ENCODE measurements around the gene FHOD3.
A peak's percentile ranks its signal among the peaks of the same experiment; 100 is the strongest.

Gene FHOD3

DNA sequence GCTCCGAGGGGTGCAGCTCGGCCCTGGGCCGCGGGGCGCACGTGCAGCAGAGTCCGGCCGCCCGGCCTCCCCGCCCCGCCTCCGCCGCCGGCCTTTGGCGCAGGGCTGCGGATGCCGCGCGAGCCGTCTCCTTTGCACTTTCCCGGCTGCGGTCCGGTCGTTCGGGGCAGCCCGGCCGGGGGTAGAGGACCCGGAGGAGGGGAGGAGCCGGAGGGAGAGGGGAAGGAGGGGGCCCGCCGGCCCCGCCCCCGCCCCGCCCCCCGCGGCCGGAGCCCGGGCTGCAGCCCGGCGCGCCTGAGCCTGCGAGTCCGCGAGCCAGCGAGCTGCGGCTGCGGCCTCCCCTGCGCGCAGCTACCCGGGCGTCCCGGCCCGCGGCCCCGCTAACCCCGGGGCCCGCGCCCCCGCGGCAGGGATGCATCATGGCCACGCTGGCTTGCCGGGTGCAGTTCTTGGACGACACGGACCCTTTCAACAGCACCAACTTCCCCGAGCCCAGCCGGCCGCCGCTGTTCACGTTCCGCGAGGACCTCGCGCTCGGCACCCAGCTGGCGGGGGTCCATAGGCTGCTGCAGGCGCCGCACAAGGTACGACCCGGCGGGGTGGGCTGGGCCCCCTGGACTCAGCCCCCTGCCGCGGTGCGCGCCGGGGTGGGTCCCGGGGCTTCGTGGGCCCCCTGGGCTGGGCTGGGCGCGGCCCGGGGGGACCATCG is at the start of gene FHOD3:
Gene FHOD3, plus strand, starts transcription at position 297 of the 709 bp plus-strand sequence. Its CDS starts 123 bp downstream, at position 420.
- peak; percentile 87 for DNase-seq (ENCODE audit: low read depth)

DNA sequence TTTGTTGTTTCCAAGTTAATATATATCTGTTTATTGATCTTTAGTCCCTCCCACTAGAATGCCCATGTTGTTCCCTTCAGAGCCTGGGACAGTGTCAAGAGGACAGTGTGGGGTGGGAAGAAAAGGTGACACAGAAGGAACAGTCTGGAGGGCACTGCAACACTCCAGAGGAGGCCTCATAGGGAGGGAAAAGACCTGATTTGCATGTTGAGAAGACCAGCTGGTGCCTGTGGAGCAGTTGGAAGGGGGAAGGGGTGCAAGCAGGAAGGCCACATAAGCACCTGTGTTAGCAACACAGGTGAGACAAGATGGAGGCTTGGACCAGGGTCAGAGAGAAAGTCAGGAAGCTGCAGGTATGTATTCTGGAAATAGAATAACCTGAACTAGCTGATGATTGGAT is 48.1 kb upstream of the FHOD3 start:
- no peak for DNase-seq (ENCODE audit: low read depth)

DNA sequence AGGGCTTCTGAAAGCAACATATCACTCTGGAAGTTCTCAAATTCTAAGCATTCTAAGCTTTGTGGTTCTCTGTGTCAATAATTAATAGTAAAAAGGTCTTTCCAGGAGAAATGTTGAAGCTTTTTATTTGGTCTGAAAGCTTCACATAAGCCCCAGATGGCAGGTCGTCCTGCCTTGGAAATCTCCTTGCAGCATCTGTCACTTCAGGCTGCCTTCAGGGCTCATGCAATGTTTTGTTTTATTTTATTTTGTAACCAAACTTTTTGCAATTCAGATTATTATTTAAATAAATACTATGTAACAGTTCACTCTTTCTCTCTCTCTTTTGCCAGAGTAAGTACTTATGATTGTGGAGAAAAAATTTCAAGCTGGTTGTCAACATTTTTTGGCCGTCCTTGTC is 46.7 kb upstream of the FHOD3 start:
- no peak for DNase-seq (ENCODE audit: low read depth)

DNA sequence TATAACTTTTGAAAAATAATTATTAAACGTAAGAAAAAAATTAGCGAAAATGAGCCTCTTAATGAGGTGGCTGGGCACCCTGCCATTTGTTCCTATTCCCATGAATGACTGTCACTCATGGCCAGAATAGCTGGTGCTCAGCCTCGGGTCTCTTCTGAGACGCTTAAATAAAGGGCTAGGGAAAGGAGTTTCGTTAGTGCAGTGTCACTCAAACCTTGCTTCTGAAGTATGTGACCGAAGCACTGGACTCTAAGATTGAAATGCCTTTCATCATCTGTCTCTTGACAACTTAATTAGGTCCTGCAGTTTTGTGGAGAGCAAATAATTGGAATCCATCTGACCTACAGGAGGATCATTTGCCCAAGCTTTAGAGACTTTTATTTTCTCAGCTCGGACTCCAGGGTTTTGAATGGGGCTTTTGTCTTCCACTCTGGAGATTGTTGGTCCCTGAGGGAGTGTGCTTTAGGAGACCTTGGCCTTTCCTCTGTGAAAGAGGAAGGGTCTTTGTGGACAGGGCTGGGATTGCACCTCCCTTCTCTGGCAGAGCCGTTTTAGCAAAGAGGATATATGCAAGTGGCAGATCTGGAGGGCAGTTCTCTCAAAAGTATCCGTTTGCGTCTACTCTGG is 42.3 kb upstream of the FHOD3 start:
- DNase-seq (ENCODE audit: low read depth), result no peak

DNA sequence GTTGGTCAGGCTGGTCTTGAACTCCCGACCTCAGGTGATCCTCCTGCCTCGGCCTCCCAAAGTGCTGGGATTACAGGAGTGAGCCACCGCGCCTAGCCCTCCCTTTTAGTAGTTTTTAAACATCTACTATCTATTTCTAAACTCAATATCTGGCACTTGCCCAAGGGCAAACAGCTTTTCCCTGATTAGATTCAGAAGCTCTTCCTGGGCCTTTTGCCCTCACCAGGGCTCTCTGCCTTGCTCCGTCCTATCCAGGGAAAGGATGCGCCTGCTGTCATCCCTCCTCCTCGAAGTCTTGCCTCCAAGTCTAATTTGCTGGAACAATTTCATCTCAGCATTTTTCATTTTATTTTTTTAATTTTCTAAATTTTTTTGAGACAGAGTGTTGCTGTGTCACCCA is 41.4 kb upstream of the FHOD3 start:
- no peak for DNase-seq (ENCODE audit: low read depth)

DNA sequence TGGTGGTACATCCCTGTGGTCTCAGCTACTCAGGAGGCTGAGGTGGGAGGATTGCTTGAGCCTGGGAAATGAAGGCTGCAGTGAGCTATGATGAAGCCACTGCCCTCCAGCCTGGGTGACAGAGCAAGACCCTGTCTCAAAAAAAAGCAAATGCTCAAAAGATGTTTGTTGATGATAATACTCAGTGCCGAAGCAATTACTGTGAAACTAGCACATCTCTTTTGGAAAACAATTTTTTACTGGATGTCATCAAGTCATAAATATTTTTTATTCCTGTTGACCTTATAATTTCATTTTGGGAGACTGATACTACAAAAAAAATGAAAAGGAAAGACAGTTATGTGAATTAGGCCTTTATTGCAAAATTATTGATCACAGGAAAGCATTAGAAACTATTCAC is 34.5 kb upstream of the FHOD3 start:
- no peak for DNase-seq (ENCODE audit: low read depth)

DNA sequence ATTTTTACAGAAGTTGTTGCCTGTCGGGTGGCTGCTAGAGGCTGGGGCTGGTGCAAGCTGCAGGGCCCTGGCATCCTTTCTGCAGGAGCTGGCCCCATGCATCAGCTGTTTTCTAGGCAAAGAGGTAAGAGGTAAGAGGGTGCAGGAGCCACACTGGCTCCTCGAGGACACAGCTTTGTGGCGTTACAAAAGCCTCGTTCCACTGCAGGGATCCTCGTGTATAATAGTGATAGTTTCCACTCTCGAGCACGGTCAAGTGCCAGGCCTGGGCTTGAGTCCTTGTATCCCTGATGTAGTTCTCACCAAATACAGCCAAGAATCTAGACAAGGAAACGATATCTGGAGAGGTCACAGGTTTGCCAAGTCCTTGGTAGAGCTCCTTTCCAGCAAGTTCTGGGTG is 33.2 kb upstream of the FHOD3 start:
- no peak for DNase-seq (ENCODE audit: low read depth)

DNA sequence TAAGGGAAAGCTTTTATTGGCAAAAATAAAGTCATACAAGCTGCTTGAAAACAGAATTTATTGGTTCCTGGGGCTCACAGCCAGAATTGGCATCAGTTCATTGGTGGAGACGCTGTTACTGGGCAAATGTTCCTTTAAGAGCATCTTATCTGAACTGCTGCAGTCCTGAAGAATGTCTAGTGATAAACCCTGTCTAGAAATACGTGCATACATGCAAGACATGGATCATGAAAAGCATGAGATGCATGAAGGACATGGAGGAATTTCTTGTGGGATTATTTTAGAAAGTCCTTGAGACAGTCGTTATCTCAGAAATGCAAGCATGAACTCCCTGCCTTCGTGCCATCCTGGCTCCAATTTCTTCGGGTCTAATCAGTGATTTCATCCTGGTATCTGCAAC is 32.5 kb upstream of the FHOD3 start:
- no peak for DNase-seq (ENCODE audit: low read depth)

DNA sequence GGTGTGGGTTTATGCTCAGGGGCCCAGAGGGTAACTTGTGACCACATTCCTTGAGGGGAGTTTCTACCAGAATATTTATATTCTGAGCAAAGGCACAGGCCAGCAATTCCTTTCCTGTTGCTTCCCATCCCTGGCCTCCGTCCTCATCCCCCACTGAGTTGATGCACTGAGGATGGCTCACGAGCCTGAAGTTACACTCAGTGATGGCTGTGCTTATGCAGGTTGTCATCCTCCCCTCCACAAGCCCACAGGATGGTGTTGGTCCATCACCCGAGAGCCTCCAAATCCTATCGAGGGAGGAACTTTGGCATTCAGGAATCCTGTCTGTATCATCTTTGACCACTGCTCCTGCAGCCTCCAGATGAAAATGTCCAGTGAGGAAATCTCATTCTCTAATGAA is 28.4 kb upstream of the FHOD3 start:
- no peak for DNase-seq (ENCODE audit: low read depth)

DNA sequence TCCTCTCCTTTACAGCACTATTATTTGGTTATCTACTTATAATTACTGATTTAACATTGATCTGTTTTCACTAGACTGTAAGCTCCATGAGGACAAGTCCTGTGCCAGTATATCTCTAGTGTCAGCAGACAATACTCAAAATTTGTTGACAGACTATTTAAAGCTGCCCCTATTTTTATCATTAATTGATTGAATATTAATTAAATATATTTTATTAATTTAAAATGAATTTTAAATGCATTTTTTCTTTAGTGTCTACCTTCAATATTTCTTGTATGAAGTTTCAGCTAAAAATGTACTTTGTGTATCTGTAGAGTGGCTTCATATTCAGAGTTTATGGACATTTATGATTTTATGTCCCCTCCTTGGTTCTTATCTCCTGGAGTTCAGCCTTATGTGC is 26.4 kb upstream of the FHOD3 start:
- DNase-seq (ENCODE audit: low read depth), result no peak

DNA sequence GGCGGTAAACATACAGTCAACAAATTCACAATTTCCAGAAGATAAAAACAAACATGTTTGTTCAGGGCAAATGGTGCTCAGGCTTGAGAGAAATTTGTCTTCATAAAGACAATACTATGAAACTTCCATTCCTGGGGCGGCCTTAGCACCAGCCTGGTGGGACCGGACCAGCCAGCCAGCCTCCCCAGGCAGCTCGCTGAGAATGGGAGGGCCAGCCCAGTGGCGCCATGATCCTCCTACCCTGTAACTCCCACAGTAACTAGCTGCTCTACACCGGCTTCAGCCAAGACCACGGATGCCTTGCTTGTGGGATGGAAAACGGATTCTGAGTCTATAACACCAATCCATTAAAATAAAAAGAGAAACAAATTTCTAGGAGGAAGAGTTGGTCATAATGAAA is 24.2 kb upstream of the FHOD3 start:
- no peak for DNase-seq (ENCODE audit: low read depth)

DNA sequence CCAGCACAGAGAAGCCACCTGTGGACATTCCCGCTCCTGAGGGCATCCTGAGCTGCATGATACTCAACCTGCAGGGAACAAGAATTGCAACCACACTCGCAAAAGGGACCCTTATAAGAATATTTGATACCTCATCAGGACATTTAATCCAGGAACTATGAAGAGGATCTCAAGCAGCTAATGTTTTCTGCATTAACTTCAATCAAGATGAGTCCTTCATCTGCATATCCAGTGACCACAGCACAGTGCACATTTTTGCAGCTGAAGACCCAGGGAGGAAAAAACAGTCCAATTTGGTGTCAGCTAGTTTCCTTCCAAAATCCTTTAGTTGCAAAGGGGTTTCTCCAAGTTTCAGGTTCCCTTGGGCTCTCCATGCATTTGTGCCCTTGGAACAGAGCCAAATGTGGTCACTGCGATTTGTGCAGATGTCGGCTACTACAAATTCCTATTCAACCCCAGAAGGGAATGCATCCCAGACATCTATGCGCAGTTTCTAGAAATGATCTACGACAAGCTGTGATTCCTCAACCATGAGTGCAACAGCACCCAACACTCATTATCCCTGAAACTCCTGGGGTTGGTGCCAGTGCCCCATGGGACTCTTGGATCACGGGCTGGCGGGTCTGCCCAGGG is 23.3 kb upstream of the FHOD3 start:
- no peak for DNase-seq (ENCODE audit: low read depth)

DNA sequence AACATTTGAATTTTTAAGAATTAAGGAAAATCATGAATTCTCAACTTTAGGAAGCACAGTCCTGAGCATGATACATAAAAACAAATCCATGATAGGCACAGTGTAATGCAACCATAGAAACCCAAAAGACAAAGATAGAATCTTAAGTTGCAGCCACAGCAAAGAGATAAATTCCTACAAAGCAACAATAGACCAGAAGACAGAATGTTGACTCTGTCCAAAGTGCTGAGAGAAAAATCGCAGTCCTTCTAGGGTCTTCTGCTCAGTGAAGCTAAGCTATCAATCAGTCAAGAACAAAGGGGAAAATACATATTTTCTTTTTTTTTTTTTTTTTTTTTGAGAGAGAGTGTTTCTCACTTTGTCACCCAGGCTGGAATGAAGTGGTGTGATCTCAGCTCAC is 22.0 kb upstream of the FHOD3 start:
- no peak for DNase-seq (ENCODE audit: low read depth)

DNA sequence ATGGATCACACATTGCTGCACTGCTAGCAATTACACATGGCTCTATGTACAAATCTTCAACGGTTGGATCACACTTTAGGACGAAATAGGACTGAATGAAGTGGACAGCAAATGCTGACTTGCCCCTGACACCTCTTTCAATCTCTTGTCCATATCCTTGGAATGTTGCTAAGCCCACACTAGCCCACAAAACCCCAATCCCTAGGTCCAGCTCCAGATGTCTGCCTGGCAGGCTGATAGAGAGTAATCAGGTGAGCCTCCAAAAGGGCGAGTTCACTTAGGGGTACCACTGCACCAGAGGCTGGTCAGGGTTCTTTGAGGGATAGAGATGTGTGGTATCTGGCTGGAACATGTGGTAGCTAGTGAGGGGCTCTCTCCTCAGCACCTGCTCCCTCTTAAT is 18.5 kb upstream of the FHOD3 start:
- DNase-seq (ENCODE audit: low read depth), result no peak

DNA sequence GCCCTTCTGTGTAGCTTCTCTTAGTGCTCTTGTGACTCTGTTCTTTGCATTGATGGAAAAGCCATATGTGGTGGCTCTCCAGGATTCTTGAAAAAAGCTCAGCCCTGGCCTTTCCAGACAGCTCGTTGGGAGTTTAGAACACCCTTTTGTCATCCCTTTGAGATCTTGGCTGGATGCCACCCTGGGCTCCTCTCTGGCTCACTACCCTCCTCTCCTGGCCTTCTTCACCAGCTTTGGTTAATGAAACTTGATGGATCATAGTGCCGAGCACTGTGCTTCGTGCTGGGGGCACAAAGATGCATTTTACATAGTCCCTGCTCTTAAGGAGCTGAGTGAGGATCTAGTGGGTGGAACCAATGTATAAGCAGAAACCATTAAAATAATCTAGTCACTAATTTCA is 15.6 kb upstream of the FHOD3 start:
- peak; percentile 39 for DNase-seq (ENCODE audit: low read depth)

DNA sequence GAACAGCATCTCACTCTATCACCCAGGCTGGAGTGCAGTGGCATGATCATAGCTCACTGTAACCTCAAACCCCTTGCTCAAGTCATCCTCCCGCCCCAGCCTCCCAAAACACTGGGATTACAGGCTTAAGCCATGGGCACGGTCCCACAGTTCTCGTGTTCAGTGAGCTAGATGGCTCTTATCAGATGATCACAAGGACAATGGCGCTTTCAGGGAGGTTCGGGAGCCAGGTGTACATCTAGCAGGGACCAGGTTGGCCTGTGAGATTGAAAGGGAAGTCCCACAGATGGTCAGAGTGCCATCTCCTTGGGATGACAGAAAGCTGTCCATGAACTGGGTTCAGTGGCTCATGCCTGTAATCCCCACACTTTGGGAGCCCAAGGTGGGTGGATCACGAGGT is 14.1 kb upstream of the FHOD3 start:
- no peak for DNase-seq (ENCODE audit: low read depth)

DNA sequence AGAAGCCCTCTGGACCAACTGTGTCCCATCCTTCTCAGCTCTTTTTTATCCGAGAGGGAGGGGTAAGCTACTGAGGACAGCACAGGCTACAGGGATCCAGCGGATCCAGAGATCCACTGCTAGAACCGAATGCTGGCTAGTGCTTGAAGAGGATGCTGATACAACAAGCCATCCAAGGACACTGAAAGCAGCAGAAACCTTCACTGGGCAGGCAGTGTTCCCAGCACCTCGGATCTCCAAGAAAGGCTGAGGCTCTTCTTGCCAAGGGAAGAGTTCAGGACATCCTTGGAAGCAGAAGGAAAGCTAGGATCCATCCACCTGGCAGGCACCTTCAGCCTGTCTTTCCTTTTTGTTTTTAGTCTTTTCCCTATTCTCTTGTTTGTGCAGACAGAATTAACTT is 13.2 kb upstream of the FHOD3 start:
- no peak for DNase-seq (ENCODE audit: low read depth)

DNA sequence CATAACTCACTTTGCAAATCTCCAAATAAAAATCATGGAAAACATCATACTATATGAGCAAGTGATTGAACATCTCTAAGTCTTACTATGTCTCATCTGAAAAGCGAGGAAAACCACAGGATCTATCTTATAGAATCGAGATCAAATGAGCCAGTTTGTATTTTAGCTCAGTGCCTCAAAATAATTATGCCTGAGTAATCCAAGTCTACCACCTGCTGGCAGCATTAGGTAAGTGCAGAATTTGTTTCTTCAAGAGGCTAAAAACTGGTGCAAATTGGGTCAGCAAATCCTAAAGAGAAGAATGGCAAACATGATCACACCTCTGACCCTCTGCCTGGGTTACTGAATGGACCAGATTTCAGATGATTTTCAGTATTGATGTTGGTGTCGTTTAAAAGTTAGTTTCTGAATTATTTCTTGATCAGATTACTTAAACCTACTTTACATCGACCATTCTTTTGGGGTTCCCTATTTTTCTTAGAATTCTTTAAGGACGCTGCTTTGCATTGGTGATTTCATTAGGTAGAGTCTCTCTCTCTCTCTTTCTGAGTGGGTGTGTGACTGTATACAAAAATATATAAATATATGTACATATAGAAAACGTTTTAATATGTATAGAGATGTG is 12.7 kb upstream of the FHOD3 start:
- peak; percentile 74 for DNase-seq (ENCODE audit: low read depth)

DNA sequence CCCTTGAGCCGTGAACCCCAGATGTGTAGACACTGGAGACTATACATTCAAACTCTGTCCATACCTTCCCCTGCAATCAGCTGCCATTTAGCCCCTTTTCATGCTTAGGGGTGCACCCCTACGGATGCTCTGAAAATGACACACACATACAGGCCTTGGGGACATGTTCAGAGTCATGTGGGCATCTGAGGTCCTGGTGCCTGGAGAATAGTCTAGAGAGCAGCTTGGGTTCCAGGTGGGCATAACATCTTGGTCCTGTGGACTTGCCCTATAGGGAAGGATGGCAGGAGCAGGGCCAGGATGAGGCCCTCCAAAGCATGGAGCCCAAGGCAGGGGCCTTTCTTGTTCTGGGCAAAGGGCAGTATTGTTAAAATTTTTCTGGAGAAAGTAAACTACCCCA is 9.9 kb upstream of the FHOD3 start:
- no peak for DNase-seq (ENCODE audit: low read depth)

DNA sequence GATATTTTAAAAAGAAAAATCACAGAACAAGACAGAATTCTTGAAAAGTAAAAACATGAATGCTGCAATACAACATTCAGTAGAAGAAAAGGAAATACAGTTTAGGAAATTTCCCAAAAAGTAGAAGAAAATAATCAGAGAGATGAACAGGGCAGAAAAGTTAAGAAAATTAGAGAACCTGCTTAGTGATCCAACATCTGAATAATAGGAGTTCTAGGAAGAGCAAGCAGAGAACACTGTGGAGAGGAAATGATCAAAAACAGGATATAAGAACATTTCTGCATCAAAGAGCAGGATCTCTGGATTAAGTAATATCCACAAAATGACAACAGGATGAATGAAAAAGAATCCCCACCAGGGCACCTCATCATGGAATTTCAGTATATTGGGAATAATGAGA is 8.8 kb upstream of the FHOD3 start:
- no peak for DNase-seq (ENCODE audit: low read depth)

DNA sequence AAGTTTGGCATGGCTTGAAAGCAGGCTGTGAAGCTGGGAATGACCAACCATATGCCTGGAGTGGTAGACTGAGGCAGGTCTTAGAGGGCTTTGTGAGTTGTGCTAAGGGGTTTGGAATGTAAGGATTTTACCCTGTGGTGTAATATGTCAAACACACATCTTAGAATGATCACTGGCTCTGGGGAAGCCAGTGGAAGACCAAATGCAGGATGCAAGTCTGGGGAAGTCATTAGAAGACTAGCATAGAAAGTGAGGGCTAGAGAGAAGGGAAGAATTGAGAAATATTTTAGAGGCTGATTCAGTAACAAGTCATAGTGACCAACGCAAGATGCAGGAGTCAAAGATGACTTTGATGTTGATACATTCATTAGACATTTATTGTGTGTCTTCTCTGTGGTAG is 3.5 kb upstream of the FHOD3 start:
- peak; percentile 79 for DNase-seq (ENCODE audit: low read depth)

DNA sequence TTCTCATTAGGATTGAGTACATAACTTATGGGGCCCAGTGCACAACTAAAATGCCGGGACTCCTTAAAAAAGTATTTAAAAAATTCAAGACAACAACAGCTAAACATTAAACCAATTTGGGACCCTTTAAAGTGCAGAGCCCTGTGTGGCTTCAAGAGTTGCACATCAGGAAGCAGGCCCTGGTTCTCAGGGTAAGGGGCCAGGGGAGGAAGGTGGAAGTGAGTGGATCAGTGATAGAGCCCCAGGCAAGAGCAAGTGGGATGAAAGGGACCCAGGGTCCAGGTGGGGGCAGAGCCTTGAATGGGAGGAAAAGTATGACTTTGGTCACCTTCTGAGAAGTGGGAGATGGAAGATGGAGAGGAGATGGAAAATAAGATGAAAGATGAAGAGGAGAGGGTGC is 2.3 kb upstream of the FHOD3 start:
- no peak for DNase-seq (ENCODE audit: low read depth)

DNA sequence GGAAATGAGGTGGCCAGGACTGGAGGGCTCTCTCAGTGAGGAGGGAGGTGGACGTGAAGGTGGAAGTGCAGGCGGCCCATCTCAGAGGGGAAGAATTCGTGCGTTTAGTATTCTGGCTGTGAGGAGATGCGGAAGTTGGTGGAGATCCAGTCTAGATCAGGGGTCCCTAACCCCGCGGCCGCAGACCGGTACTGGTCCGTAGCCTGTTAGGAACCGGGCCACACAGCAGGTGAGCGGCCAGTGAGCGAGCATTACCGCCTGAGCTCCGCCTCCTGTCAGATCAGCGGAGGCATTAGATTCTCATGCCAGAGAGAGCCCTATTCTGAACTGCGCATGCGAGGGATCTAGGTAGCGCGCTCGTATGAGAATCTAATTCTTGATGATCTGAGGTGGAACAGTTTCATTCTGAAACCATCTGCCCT is 1.6 kb upstream of the FHOD3 start:
- DNase-seq (ENCODE audit: low read depth), result no peak

Measured in EH (cell line).